Measurements from ENCODE around the gene PTPMT1. TPM values are rescaled to one million over a fixed set of nuclear protein-coding genes. Genes with fewer than 3 reads are reported as not detected.

PTPMT1 gene
- total and polyA plus RNA-seq, 2 donors: 38.0 to 38.3 TPM

DNA sequence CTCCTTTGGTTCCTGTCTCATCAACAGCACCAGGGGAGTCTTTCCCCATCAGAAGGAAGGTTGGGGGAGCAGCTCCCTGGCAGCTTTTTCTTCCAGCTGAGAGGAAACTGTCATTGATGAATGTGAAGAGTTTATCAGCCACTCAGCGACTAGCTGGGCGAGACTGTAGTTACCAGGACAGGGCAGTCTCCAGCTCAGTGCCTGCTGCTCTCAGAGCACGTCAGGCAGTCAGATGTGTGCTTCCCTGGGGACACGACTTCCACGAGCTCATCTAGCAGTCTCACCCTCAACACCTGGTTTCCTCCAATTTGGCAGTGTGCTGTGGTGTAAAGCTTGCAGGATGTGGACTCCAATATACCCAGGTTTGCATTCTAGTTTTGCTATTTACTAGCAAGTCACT lies 41.3 kb downstream of the PTPMT1 start:
- no peak for DNase-seq (ENCODE audit: low read depth in 6 of 9, low spot score in 9 of 9)
- Histone ChIP-seq H3K4me1 (ENCODE audit: control insufficient read depth in 2 of 2, insufficient read depth in 2 of 2, low read length in 2 of 2) (no peaks in the 10 kb centered on the region), H3K9me3 (ENCODE audit: control insufficient read depth in 2 of 2, insufficient read depth in 1 of 2, low read length in 1 of 2) (no peaks in the 10 kb centered on the region), H3K27me3 (ENCODE audit: control insufficient read depth in 2 of 2, insufficient read depth in 1 of 2, low read length in 1 of 2) (no peaks in the 10 kb centered on the region), H3K4me3 (ENCODE audit: low read length in 2 of 2) (no peak overlapping the region), H3K27ac (ENCODE audit: low read depth in 1 of 2, low read length in 1 of 2) (no peak overlapping the region), H3K36me3 (ENCODE audit: control insufficient read depth in 2 of 2, insufficient read depth in 2 of 2, low read length in 1 of 2) (peaks cover 6 to 7% of the 10 kb centered on the region in 2 donors)
- 52% methylated on average over 5 of the region's 5 CpGs for WGBS

DNA sequence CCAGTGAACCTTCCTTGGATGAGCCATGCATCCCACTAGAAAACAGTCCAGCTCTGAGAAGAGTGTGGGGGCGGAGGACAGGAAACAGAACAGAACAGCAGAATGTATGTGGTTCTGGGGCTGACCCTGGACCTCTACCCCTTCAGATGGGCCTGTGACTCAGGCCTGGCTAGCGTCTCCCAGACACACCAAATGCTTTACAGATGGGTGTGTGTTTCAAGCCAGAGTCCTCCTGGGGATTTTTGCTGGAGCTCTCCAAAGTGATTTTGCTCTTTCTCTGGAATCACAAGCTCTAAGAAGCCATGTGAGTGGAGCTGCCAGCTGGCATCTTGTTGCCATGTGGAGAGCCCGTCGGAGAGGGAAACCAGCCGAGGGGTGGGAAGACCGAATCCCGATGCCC lies 42.0 kb downstream of the PTPMT1 start:
- WGBS: 95% methylated on average over 7 of the region's 7 CpGs
- Histone ChIP-seq H3K9me3 (ENCODE audit: control insufficient read depth in 2 of 2, insufficient read depth in 1 of 2, low read length in 1 of 2) (no peaks in the 10 kb centered on the region), H3K4me1 (ENCODE audit: control insufficient read depth in 2 of 2, insufficient read depth in 2 of 2, low read length in 2 of 2) (no peaks in the 10 kb centered on the region), H3K4me3 (ENCODE audit: low read length in 2 of 2) (no peak overlapping the region), H3K36me3 (ENCODE audit: control insufficient read depth in 2 of 2, insufficient read depth in 2 of 2, low read length in 1 of 2) (peaks cover 6 to 7% of the 10 kb centered on the region in 2 donors), H3K27ac (ENCODE audit: low read depth in 1 of 2, low read length in 1 of 2) (no peak overlapping the region), H3K27me3 (ENCODE audit: control insufficient read depth in 2 of 2, insufficient read depth in 1 of 2, low read length in 1 of 2) (no peaks in the 10 kb centered on the region)
- DNase-seq (ENCODE audit: low read depth in 6 of 9, low spot score in 9 of 9): no peak

DNA sequence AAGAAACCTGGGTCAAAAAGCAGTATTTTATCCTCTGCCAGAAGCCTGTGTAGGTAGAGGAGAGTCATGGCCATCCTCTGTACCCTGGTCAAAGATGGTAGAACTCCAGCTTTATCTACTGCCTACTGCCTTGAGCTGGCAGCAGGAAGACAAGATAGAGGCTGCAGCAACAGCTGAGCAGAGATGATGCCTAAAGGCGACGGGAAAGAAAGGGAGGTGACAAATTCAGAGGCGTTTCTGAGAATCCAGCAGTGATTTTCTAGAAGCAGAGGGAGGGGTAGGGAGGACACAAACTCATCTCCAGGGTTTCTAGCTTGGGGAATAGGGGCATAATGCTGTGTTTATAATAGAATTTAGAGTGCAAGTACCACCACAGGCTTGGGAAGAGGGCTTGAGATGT lies 44.3 kb downstream of the PTPMT1 start:
- Histone ChIP-seq H3K27ac (ENCODE audit: low read depth in 1 of 2, low read length in 1 of 2) (no peak overlapping the region), H3K36me3 (ENCODE audit: control insufficient read depth in 2 of 2, insufficient read depth in 2 of 2, low read length in 1 of 2) (peaks cover 6 to 7% of the 10 kb centered on the region in 2 donors), H3K9me3 (ENCODE audit: control insufficient read depth in 2 of 2, insufficient read depth in 1 of 2, low read length in 1 of 2) (no peaks in the 10 kb centered on the region), H3K4me3 (ENCODE audit: low read length in 2 of 2) (no peak overlapping the region), H3K27me3 (ENCODE audit: control insufficient read depth in 2 of 2, insufficient read depth in 1 of 2, low read length in 1 of 2) (no peaks in the 10 kb centered on the region), H3K4me1 (ENCODE audit: control insufficient read depth in 2 of 2, insufficient read depth in 2 of 2, low read length in 2 of 2) (no peaks in the 10 kb centered on the region)
- DNase-seq (ENCODE audit: low read depth in 6 of 9, low spot score in 9 of 9): no peak
- 72% methylated on average over 3 of the region's 3 CpGs for WGBS

DNA sequence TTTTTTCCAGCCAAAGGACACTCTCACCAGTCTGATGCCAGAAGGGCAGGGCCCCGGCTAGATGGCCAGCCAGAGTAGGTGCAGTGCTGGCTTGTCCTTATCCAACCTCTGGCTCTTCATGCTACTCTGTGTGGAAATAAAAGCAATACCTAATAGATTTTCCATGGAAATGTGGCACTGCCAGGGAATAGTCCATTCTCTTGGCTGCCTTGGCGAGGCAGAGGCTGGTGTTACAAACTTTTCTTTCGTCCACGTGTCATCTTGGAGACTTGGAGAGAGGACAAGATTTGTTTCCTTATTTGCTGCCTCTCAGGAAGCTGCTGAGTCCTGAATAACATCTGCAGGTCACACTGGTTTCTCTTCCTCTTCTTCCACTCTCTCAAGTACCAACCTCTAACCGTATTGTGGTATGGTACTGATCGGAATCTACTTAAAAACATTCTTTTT lies 46.0 kb downstream of the PTPMT1 start:
- Histone ChIP-seq H3K27ac (ENCODE audit: low read depth in 1 of 2, low read length in 1 of 2) (no peak overlapping the region), H3K9me3 (ENCODE audit: control insufficient read depth in 2 of 2, insufficient read depth in 1 of 2, low read length in 1 of 2) (no peaks in the 10 kb centered on the region), H3K4me1 (ENCODE audit: control insufficient read depth in 2 of 2, insufficient read depth in 2 of 2, low read length in 2 of 2) (no peaks in the 10 kb centered on the region), H3K27me3 (ENCODE audit: control insufficient read depth in 2 of 2, insufficient read depth in 1 of 2, low read length in 1 of 2) (no peaks in the 10 kb centered on the region), H3K36me3 (ENCODE audit: control insufficient read depth in 2 of 2, insufficient read depth in 2 of 2, low read length in 1 of 2) (peaks cover 6 to 7% of the 10 kb centered on the region in 2 donors), H3K4me3 (ENCODE audit: low read length in 2 of 2) (no peak overlapping the region)
- no peak for DNase-seq (ENCODE audit: low read depth in 6 of 9, low spot score in 9 of 9)
- WGBS: 43% methylated on average over 6 of the region's 6 CpGs

DNA sequence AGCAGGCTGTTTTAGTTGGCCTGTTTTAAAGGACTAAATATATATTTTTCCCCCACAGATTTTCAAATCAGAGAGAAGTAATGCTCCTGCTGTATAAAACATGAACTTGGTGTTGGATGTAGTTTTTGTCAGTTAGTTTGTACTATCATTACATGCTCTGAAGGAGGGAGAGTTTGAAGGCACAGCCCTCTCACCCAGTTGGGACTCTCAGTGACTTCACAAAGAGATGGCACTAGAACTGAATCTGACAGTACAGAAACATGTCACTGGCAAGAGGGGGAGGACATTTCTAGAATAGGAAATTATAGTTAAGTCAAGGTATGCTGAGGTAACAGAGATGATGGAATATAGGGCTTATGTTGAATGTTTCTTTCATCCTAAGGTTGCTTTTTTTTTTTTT lies 49.9 kb downstream of the PTPMT1 start:
- H3K36me3 ChIP-seq (ENCODE audit: control insufficient read depth in 2 of 2, insufficient read depth in 2 of 2, low read length in 1 of 2): peaks cover 11 to 30% of the 10 kb centered on the region in 2 donors
- no peaks in the 10 kb centered on the region for H3K27me3 ChIP-seq (ENCODE audit: control insufficient read depth in 2 of 2, insufficient read depth in 1 of 2, low read length in 1 of 2)
- no peak for DNase-seq (ENCODE audit: low read depth in 6 of 9, low spot score in 9 of 9)
- H3K27ac ChIP-seq (ENCODE audit: low read depth in 1 of 2, low read length in 1 of 2): no peak overlapping the region
- no peaks in the 10 kb centered on the region for H3K4me1 ChIP-seq (ENCODE audit: control insufficient read depth in 2 of 2, insufficient read depth in 2 of 2, low read length in 2 of 2)
- no peak overlapping the region for H3K4me3 ChIP-seq (ENCODE audit: low read length in 2 of 2)
- no peaks in the 10 kb centered on the region for H3K9me3 ChIP-seq (ENCODE audit: control insufficient read depth in 2 of 2, insufficient read depth in 1 of 2, low read length in 1 of 2)

DNA sequence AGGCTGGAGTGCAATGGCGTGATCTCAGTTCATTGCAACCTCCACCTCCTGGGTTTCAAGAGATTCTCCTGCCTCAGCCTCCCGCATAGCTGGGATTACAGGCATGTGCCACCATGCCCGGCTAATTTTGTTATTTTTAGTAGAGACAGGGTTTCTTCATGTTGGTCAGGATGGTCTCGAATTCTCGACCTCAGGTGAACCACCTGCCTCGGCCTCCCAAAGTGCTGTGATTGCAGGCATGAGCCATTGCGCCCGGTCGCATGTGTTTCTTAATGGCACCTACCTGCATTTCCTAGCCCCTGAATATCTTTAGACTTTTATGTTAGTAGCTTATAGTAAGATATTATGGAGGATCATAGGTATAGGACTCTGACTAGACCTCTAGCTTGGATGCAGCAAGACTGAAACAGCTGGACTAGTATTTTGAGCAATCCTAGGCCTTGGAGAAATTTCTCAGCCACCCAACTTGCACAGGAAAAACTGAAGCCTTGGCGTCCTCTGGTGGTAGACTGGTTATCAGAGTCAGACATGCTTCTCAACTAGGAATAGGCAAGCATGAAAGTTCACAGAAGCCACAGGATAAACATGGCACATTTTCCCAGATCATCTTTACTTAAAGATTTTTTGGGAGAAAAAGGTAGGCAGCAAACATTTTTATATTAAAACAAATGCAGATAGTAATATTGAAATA lies 51.5 kb downstream of the PTPMT1 start:
- Histone ChIP-seq H3K4me3 (ENCODE audit: low read length in 2 of 2) (no peak overlapping the region), H3K27ac (ENCODE audit: low read depth in 1 of 2, low read length in 1 of 2) (no peak overlapping the region), H3K27me3 (ENCODE audit: control insufficient read depth in 2 of 2, insufficient read depth in 1 of 2, low read length in 1 of 2) (no peaks in the 10 kb centered on the region), H3K36me3 (ENCODE audit: control insufficient read depth in 2 of 2, insufficient read depth in 2 of 2, low read length in 1 of 2) (peaks cover 12 to 37% of the 10 kb centered on the region in 2 donors), H3K9me3 (ENCODE audit: control insufficient read depth in 2 of 2, insufficient read depth in 1 of 2, low read length in 1 of 2) (no peaks in the 10 kb centered on the region), H3K4me1 (ENCODE audit: control insufficient read depth in 2 of 2, insufficient read depth in 2 of 2, low read length in 2 of 2) (no peaks in the 10 kb centered on the region)
- 87% methylated on average over 10 of the region's 10 CpGs for WGBS
- peak in 3 of 9 donors; percentile 19 to 53 (median 40) for DNase-seq (ENCODE audit: low read depth in 6 of 9, low spot score in 9 of 9)

DNA sequence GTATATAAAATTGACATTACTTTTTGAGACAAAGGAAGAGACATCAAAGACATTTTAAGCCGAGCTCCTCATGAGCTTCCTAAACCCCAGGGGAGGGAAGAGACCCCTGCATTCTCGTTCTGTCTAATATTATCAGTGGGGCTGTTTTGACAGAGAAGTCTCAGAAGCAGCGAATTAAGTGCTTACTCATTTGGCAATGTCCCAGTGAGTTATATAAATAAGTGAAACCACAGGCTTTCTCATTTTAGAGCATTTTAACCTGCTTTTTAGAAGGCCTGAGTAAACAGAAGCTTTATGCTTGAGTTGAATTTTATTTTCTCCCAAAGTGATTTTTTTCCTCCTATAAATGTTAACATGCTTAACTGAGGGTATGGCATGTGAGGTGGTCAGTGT lies 52.0 kb downstream of the PTPMT1 start:
- Histone ChIP-seq H3K4me3 (ENCODE audit: low read length in 2 of 2) (no peak overlapping the region), H3K36me3 (ENCODE audit: control insufficient read depth in 2 of 2, insufficient read depth in 2 of 2, low read length in 1 of 2) (peaks cover 13 to 43% of the 10 kb centered on the region in 2 donors), H3K4me1 (ENCODE audit: control insufficient read depth in 2 of 2, insufficient read depth in 2 of 2, low read length in 2 of 2) (no peaks in the 10 kb centered on the region), H3K9me3 (ENCODE audit: control insufficient read depth in 2 of 2, insufficient read depth in 1 of 2, low read length in 1 of 2) (no peaks in the 10 kb centered on the region), H3K27ac (ENCODE audit: low read depth in 1 of 2, low read length in 1 of 2) (no peak overlapping the region), H3K27me3 (ENCODE audit: control insufficient read depth in 2 of 2, insufficient read depth in 1 of 2, low read length in 1 of 2) (no peaks in the 10 kb centered on the region)
- DNase-seq (ENCODE audit: low read depth in 6 of 9, low spot score in 9 of 9): no peak
- WGBS: 45% methylated on average over 3 of the region's 3 CpGs

DNA sequence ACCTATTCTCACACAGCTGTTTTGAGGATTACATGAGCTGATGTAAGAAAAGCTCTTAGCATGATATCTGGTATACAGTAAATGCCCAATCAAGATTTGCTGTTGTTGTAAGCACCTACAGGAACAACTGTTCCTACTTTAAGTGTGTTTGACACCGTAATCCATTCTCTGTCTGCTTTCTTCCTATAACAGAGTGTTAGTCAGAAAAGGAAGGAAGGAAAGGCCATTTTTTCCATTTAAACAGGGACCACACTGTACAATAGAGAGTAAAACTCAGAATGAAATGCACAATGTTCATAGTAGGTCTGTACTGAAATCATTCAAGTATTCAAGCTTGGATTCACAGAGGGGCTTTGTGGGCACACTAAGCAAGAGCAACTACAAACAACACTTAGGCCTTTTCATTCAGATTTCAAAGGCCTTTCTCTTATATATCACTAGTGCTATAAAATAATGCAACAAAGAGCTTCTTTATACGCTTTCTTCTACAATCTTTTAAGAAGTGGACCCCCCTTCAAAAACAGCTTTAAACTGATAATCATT lies 55.5 kb downstream of the PTPMT1 start:
- no peak for DNase-seq (ENCODE audit: low read depth in 6 of 9, low spot score in 9 of 9)
- H3K36me3 ChIP-seq (ENCODE audit: control insufficient read depth in 2 of 2, insufficient read depth in 2 of 2, low read length in 1 of 2): peaks cover 23 to 64% of the 10 kb centered on the region in 2 donors
- no peaks in the 10 kb centered on the region for H3K4me1 ChIP-seq (ENCODE audit: control insufficient read depth in 2 of 2, insufficient read depth in 2 of 2, low read length in 2 of 2)
- no peaks in the 10 kb centered on the region for H3K27me3 ChIP-seq (ENCODE audit: control insufficient read depth in 2 of 2, insufficient read depth in 1 of 2, low read length in 1 of 2)
- no peak overlapping the region for H3K4me3 ChIP-seq (ENCODE audit: low read length in 2 of 2)
- H3K27ac ChIP-seq (ENCODE audit: low read depth in 1 of 2, low read length in 1 of 2): no peak overlapping the region
- H3K9me3 ChIP-seq (ENCODE audit: control insufficient read depth in 2 of 2, insufficient read depth in 1 of 2, low read length in 1 of 2): no peaks in the 10 kb centered on the region
- WGBS: 96% methylated on average over 2 of the region's 2 CpGs

Measured in thymus (tissue), 11 donors.